ENCODE measurements around the gene NDNF.

GRCh38 chr4:121061215-121061614 is 11.1 kb downstream of the NDNF start:
- no peak for TF ChIP-seq POLR2A (IDR thresholded peaks at IDR 0.05)
- TF ChIP-seq, protein P1, sequence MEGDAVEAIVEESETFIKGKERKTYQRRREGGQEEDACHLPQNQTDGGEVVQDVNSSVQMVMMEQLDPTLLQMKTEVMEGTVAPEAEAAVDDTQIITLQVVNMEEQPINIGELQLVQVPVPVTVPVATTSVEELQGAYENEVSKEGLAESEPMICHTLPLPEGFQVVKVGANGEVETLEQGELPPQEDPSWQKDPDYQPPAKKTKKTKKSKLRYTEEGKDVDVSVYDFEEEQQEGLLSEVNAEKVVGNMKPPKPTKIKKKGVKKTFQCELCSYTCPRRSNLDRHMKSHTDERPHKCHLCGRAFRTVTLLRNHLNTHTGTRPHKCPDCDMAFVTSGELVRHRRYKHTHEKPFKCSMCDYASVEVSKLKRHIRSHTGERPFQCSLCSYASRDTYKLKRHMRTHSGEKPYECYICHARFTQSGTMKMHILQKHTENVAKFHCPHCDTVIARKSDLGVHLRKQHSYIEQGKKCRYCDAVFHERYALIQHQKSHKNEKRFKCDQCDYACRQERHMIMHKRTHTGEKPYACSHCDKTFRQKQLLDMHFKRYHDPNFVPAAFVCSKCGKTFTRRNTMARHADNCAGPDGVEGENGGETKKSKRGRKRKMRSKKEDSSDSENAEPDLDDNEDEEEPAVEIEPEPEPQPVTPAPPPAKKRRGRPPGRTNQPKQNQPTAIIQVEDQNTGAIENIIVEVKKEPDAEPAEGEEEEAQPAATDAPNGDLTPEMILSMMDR (IDR thresholded peaks at IDR 0.05): no peak

All from sigmoid colon (tissue), 3 donors.